ENCODE measurements around the gene OBP2A. TPM values are rescaled to one million over a fixed set of nuclear protein-coding genes. Genes with fewer than 3 reads are reported as not detected.

OBP2A gene
- polyA plus RNA-seq, 6 donors from 2014 or later = not detected

GRCh38 chr9:135554718-135555117 is 8.8 kb downstream of the OBP2A start:
- Mint-ChIP-seq H3K4me1 (peaks cover 0 to 3% (median 0%) of the 10 kb centered on the region in 3 donors), H3K4me3 (no peak overlapping the region), H3K36me3 (no peaks in the 10 kb centered on the region), H3K27ac (no peak overlapping the region), H3K27me3 (peaks cover 6 to 16% (median 10%) of the 10 kb centered on the region in 3 donors), H3K9me3 (peaks cover 0 to 12% (median 2%) of the 10 kb centered on the region in 7 donors)
- no peak for ATAC-seq (ENCODE audit: low read depth in 2 of 2)
- DNase-seq = no peak

GRCh38 chr9:135555203-135555602 is 9.3 kb downstream of the OBP2A start:
- Mint-ChIP-seq H3K36me3 (no peaks in the 10 kb centered on the region), H3K27ac (no peak overlapping the region), H3K9me3 (peaks cover 0 to 12% (median 2%) of the 10 kb centered on the region in 7 donors), H3K27me3 (peaks cover 10 to 16% (median 10%) of the 10 kb centered on the region in 3 donors), H3K4me3 (no peak overlapping the region), H3K4me1 (peaks cover 0 to 3% (median 0%) of the 10 kb centered on the region in 3 donors)
- ATAC-seq (ENCODE audit: low read depth in 2 of 2) (no peak), DNase-seq (no peak)

GRCh38 chr9:135555910-135556309 is 10.0 kb downstream of the OBP2A start:
- Mint-ChIP-seq H3K27ac (no peak overlapping the region), H3K4me3 (no peak overlapping the region), H3K36me3 (no peaks in the 10 kb centered on the region), H3K9me3 (peaks cover 0 to 12% (median 2%) of the 10 kb centered on the region in 7 donors), H3K4me1 (peaks cover 0 to 3% (median 0%) of the 10 kb centered on the region in 3 donors), H3K27me3 (peaks cover 10 to 15% (median 10%) of the 10 kb centered on the region in 3 donors)
- no peak for DNase-seq
- no peak for ATAC-seq (ENCODE audit: low read depth in 2 of 2)

- no peak overlapping the region for H3K4me3 Mint-ChIP-seq
- H3K4me1 Mint-ChIP-seq = no peaks in the 10 kb centered on the region
- ATAC-seq (ENCODE audit: low read depth in 2 of 2) = no peak
- H3K36me3 Mint-ChIP-seq = no peaks in the 10 kb centered on the region
- DNase-seq = no peak
- peaks cover 9 to 25% (median 11%) of the 10 kb centered on the region in 3 donors for H3K27me3 Mint-ChIP-seq
- H3K9me3 Mint-ChIP-seq = peaks cover 0 to 12% (median 0%) of the 10 kb centered on the region in 7 donors
- no peak overlapping the region for H3K27ac Mint-ChIP-seq
Measured at GRCh38 chr9:135559606-135560005, 13.7 kb downstream of the OBP2A start.

- Mint-ChIP-seq H3K4me3 (no peak within 1 kb of the TSS), H3K36me3 (no peaks in the 10 kb centered on the region), H3K9me3 (peaks cover 0 to 2% (median 0%) of the 10 kb centered on the region in 7 donors), H3K27ac (no peak within 1 kb of the TSS), H3K27me3 (peaks cover 9 to 40% (median 15%) of the 10 kb centered on the region in 3 donors), H3K4me1 (no peaks in the 10 kb centered on the region)
- no peak for DNase-seq
- ATAC-seq (ENCODE audit: low read depth in 2 of 2) = no peak
Measured at GRCh38 chr9:135561391-135562234, 15.7 kb downstream of the OBP2A start, which contains the start of gene PAEP. Gene PAEP (plus strand): TSS chr9:135561756.

- no peak overlapping the region for H3K4me3 Mint-ChIP-seq
- ATAC-seq (ENCODE audit: low read depth in 2 of 2) = no peak
- H3K36me3 Mint-ChIP-seq = no peaks in the 10 kb centered on the region
- peaks cover 12 to 46% (median 21%) of the 10 kb centered on the region in 3 donors for H3K27me3 Mint-ChIP-seq
- peaks cover 0 to 2% (median 0%) of the 10 kb centered on the region in 7 donors for H3K9me3 Mint-ChIP-seq
- H3K27ac Mint-ChIP-seq = no peak overlapping the region
- H3K4me1 Mint-ChIP-seq = no peaks in the 10 kb centered on the region
- DNase-seq = no peak
Measured at GRCh38 chr9:135562235-135562745, 16.4 kb downstream of the OBP2A start.

GRCh38 chr9:135563039-135563476 is 17.1 kb downstream of the OBP2A start:
- peaks cover 12 to 47% (median 18%) of the 10 kb centered on the region in 3 donors for H3K27me3 Mint-ChIP-seq
- DNase-seq (no peak), ATAC-seq (ENCODE audit: low read depth in 2 of 2) (no peak)
- no peaks in the 10 kb centered on the region for H3K4me1 Mint-ChIP-seq
- no peak overlapping the region for H3K4me3 Mint-ChIP-seq
- no peaks in the 10 kb centered on the region for H3K36me3 Mint-ChIP-seq
- H3K27ac Mint-ChIP-seq = no peak overlapping the region
- peaks cover 0 to 4% (median 0%) of the 10 kb centered on the region in 7 donors for H3K9me3 Mint-ChIP-seq

GRCh38 chr9:135563858-135564257 is 17.9 kb downstream of the OBP2A start:
- Mint-ChIP-seq H3K27me3 (peaks cover 12 to 47% (median 18%) of the 10 kb centered on the region in 3 donors), H3K9me3 (peaks cover 0 to 5% (median 0%) of the 10 kb centered on the region in 7 donors), H3K27ac (no peak overlapping the region), H3K4me1 (no peaks in the 10 kb centered on the region), H3K4me3 (no peak overlapping the region), H3K36me3 (no peaks in the 10 kb centered on the region)
- DNase-seq (no peak), ATAC-seq (ENCODE audit: low read depth in 2 of 2) (no peak)

GRCh38 chr9:135565141-135565628 is 19.3 kb downstream of the OBP2A start:
- H3K4me1 Mint-ChIP-seq = no peaks in the 10 kb centered on the region
- peaks cover 0 to 16% (median 7%) of the 10 kb centered on the region in 7 donors for H3K9me3 Mint-ChIP-seq
- peaks cover 12 to 37% (median 22%) of the 10 kb centered on the region in 3 donors for H3K27me3 Mint-ChIP-seq
- ATAC-seq (ENCODE audit: low read depth in 2 of 2) (no peak), DNase-seq (no peak)
- no peak overlapping the region for H3K27ac Mint-ChIP-seq
- H3K4me3 Mint-ChIP-seq = no peak overlapping the region
- H3K36me3 Mint-ChIP-seq = no peaks in the 10 kb centered on the region

GRCh38 chr9:135565636-135566035 is 19.7 kb downstream of the OBP2A start:
- Mint-ChIP-seq H3K27me3 (peaks cover 12 to 35% (median 19%) of the 10 kb centered on the region in 3 donors), H3K4me1 (no peaks in the 10 kb centered on the region), H3K27ac (no peak overlapping the region), H3K9me3 (peaks cover 0 to 18% (median 7%) of the 10 kb centered on the region in 7 donors), H3K36me3 (no peaks in the 10 kb centered on the region), H3K4me3 (no peak overlapping the region)
- no peak for ATAC-seq (ENCODE audit: low read depth in 2 of 2)
- no peak for DNase-seq

- no peak for DNase-seq
- peaks cover 0 to 19% (median 7%) of the 10 kb centered on the region in 7 donors for H3K9me3 Mint-ChIP-seq
- H3K36me3 Mint-ChIP-seq = no peaks in the 10 kb centered on the region
Measured at GRCh38 chr9:135566552-135566951, 20.6 kb downstream of the OBP2A start.

GRCh38 chr9:135567311-135567710 is 21.4 kb downstream of the OBP2A start:
- DNase-seq = no peak
- Mint-ChIP-seq H3K27me3 (peaks cover 12 to 31% (median 17%) of the 10 kb centered on the region in 3 donors), H3K4me3 (no peak overlapping the region), H3K36me3 (no peaks in the 10 kb centered on the region), H3K4me1 (no peaks in the 10 kb centered on the region), H3K27ac (no peak overlapping the region), H3K9me3 (peaks cover 0 to 19% (median 7%) of the 10 kb centered on the region in 7 donors)
- no peak for ATAC-seq (ENCODE audit: low read depth in 2 of 2)

More at GRCh38 chr9:135566552-135566951, 20.6 kb downstream of the OBP2A start:
- no peak for ATAC-seq (ENCODE audit: low read depth in 2 of 2)
- Mint-ChIP-seq H3K27ac (no peak overlapping the region), H3K4me1 (no peaks in the 10 kb centered on the region), H3K4me3 (no peak overlapping the region), H3K27me3 (peaks cover 12 to 31% (median 17%) of the 10 kb centered on the region in 3 donors)

GRCh38 chr9:135568026-135568425 is 22.1 kb downstream of the OBP2A start:
- ATAC-seq (ENCODE audit: low read depth in 2 of 2) = no peak
- Mint-ChIP-seq H3K9me3 (peaks cover 0 to 19% (median 7%) of the 10 kb centered on the region in 7 donors), H3K4me3 (no peak overlapping the region), H3K36me3 (no peaks in the 10 kb centered on the region), H3K27me3 (peaks cover 11 to 31% (median 17%) of the 10 kb centered on the region in 3 donors), H3K4me1 (no peaks in the 10 kb centered on the region), H3K27ac (no peak overlapping the region)
- no peak for DNase-seq

Measured in naive B cell (primary cell).